ENCODE measurements around the gene PRRC2A. TPM values are rescaled to one million over a fixed set of nuclear protein-coding genes. Genes with fewer than 3 reads are reported as not detected.

Gene PRRC2A
- polyA plus RNA-seq, 1 donor (not counting 4 experiments of a cell fraction or from before 2014, with no cell fraction given), result 20.5 TPM

GRCh38 chr6:31617010-31617409 is 3.5 kb upstream of the PRRC2A start:
- no peak overlapping the region for H3K9ac ChIP-seq (ENCODE audit: control insufficient read depth, extremely low read depth, insufficient read depth, low read length)
- no peaks in the 10 kb centered on the region for H3K9me3 ChIP-seq (ENCODE audit: control insufficient read depth, low read depth, low read length)
- dilution Hi-C loops (cut with MboI; ENCODE audit: extremely low pct_ligation_motif_present, low sequenced_read_pairs), result no loop called here
- H2AFZ ChIP-seq (ENCODE audit: control insufficient read depth, low read length), result no peak overlapping the region
- FAIRE-seq, result no peak
- peaks cover 5% of the 10 kb centered on the region for H3K4me1 ChIP-seq (ENCODE audit: control insufficient read depth, extremely low read depth, insufficient read depth, low read length)
- H4K20me1 ChIP-seq (ENCODE audit: control insufficient read depth, extremely low read depth, insufficient read depth, low read length), result peaks cover 3% of the 10 kb centered on the region
- peaks cover 12% of the 10 kb centered on the region for H3K79me2 ChIP-seq (ENCODE audit: control insufficient read depth, insufficient read depth, low read length)
- H3K4me3 ChIP-seq (ENCODE audit: control insufficient read depth in 2 of 3, extremely low read depth in 1 of 3, insufficient read depth in 2 of 3, low read depth in 1 of 3, low read length in 3 of 3), result no peak overlapping the region
- no peak for DNase-seq (ENCODE audit: low read depth, low spot score)
- H3K4me2 ChIP-seq (ENCODE audit: control insufficient read depth, extremely low read depth, insufficient read depth, low read depth, low read length), result no peak overlapping the region
- H3K27me3 ChIP-seq (ENCODE audit: control insufficient read depth, extremely low read depth, insufficient read depth, low read length), result no peaks in the 10 kb centered on the region
- TF ChIP-seq CTCF (optimal IDR thresholded peaks at IDR 0.05 in 1 of 3, IDR thresholded peaks at IDR 0.05 in 1 of 3, conservative IDR thresholded peaks at IDR 0.05 in 1 of 3; ENCODE audit: extremely low read depth in 1 of 3, insufficient read depth in 2 of 3, low read length in 3 of 3) (no peak), EZH2 (IDR thresholded peaks at IDR 0.05; ENCODE audit: low read length) (no peak)
- no peak overlapping the region for H3K27ac ChIP-seq (ENCODE audit: control insufficient read depth, insufficient read depth, low read length)
- no peaks in the 10 kb centered on the region for H3K9me1 ChIP-seq (ENCODE audit: control insufficient read depth, extremely low read depth, insufficient read depth, low read length)
- H3K36me3 ChIP-seq (ENCODE audit: control insufficient read depth in 2 of 2, extremely low read depth in 1 of 2, insufficient read depth in 2 of 2, low read length in 2 of 2), result peaks cover 0 to 1% of the 10 kb centered on the region in 2 experiments

- Histone ChIP-seq H3K9me1 (ENCODE audit: control insufficient read depth, extremely low read depth, insufficient read depth, low read length) (peaks cover 2% of the 10 kb centered on the region), H3K9ac (ENCODE audit: control insufficient read depth, extremely low read depth, insufficient read depth, low read length) (peak overlapping the region; percentile 96), H3K4me2 (ENCODE audit: control insufficient read depth, extremely low read depth, insufficient read depth, low read depth, low read length) (peak overlapping the region; percentile 77), H2AFZ (ENCODE audit: control insufficient read depth, low read length) (peak overlapping the region; percentile 98), H3K27ac (ENCODE audit: control insufficient read depth, insufficient read depth, low read length) (peak overlapping the region; percentile 97), H3K4me3 (ENCODE audit: control insufficient read depth in 2 of 3, extremely low read depth in 1 of 3, insufficient read depth in 2 of 3, low read depth in 1 of 3, low read length in 3 of 3) (peak overlapping the region; percentile 82 to 99 (median 90)), H3K9me3 (ENCODE audit: control insufficient read depth, low read depth, low read length) (no peaks in the 10 kb centered on the region), H3K27me3 (ENCODE audit: control insufficient read depth, extremely low read depth, insufficient read depth, low read length) (no peaks in the 10 kb centered on the region), H3K36me3 (ENCODE audit: control insufficient read depth in 2 of 2, extremely low read depth in 1 of 2, insufficient read depth in 2 of 2, low read length in 2 of 2) (peaks cover 14 to 26% of the 10 kb centered on the region in 2 experiments), H3K4me1 (ENCODE audit: control insufficient read depth, extremely low read depth, insufficient read depth, low read length) (peaks cover 14% of the 10 kb centered on the region), H4K20me1 (ENCODE audit: control insufficient read depth, extremely low read depth, insufficient read depth, low read length) (peaks cover 21% of the 10 kb centered on the region), H3K79me2 (ENCODE audit: control insufficient read depth, insufficient read depth, low read length) (peaks cover 42% of the 10 kb centered on the region)
- FAIRE-seq (peak; percentile 26), DNase-seq (ENCODE audit: low read depth, low spot score) (peak; percentile 95)
- TF ChIP-seq CTCF (optimal IDR thresholded peaks at IDR 0.05 in 1 of 3, IDR thresholded peaks at IDR 0.05 in 1 of 3, conservative IDR thresholded peaks at IDR 0.05 in 1 of 3; ENCODE audit: extremely low read depth in 1 of 3, insufficient read depth in 2 of 3, low read length in 3 of 3) (no peak), EZH2 (IDR thresholded peaks at IDR 0.05; ENCODE audit: low read length) (no peak)
- dilution Hi-C loops (cut with MboI; ENCODE audit: extremely low pct_ligation_motif_present, low sequenced_read_pairs), result no loop called here
Measured at GRCh38 chr6:31619805-31620585, 520 bp upstream of the PRRC2A start.
